ENCODE results near the gene NLRP1.

The NLRP1 gene

DNA sequence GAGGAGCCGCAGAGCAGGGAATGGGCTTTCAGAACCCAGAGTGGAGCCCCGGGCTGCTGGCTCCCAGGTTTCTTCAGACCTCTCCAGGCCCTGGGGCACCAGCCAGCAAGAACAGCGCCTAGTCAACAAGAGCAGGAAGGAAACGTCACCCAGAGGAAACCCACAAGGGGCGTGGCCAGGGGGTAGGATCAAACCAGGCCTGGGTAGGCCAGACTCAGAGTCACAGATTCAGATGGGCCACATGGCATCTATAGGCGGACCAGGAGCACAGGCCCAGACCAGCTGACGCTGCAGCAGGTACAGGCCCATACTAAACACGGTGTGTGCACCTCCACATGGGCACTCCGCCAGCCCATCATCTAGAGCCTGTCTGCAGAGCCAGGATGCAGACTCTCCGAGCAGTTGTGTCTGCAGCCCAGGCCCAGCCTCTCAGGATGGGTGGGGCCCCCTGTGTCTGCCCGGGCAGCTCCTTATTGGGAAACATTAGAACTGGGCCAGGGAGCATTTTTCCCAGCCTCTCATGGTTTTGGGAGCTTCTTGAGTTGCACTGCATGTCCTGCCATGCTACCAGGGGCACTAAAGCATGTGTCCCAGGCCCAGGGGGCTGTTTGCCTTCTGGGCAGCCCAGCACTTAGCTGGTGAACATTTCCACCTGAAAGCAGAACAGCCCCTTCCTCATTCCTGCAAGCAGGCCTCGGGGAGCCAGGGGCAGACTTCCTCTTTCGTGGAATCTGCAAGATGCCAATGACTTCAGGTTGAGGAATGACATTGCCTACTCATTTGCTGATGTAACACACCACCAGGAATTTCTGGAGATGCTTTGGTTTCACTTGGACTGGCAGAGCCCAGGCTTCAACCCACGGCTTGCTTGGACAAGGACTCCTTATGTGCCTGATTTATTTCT lies at the start of gene NLRP1:
Gene NLRP1 (minus strand): TSS at position 127 of the 904 bp plus-strand sequence. CDS start 552 bp downstream, outside the sequence.
- DNase-seq (ENCODE audit: low read depth in 3 of 3), result peak; percentile 84 to 93 (median 84)

- no peak for DNase-seq (ENCODE audit: low read depth in 3 of 3)
These were observed 47.8 kb upstream of the NLRP1 start for GRCh38 chr17:5631958-5632590.

- no peak for DNase-seq (ENCODE audit: low read depth in 3 of 3)
These were observed 46.1 kb upstream of the NLRP1 start for GRCh38 chr17:5630434-5630833.

DNA sequence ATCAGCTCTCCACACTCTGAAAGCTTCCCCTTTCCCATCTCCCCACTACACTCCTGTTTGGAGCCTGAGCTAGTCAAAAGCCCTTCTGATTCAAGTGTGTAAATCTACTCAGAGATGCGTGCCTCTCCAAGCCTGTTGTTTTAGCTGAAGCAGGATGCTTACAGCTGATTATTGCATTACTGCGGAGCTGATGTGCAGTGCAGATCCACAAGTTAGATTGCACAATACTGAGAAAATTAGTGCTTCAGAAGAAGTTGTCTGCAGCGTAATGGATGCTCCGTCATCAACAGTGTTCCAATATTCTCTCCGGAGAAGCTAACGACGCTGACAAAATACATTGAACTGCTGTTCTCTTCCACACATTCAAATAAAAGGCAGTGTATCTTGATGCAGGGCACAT lies 44.8 kb upstream of the NLRP1 start:
- DNase-seq (ENCODE audit: low read depth in 3 of 3), result no peak

- no peak for DNase-seq (ENCODE audit: low read depth in 3 of 3)
These were observed 44.0 kb upstream of the NLRP1 start for GRCh38 chr17:5628262-5628661.

GRCh38 chr17:5624211-5624610 lies 39.9 kb upstream of the NLRP1 start:
- no peak for DNase-seq (ENCODE audit: low read depth in 3 of 3)

- DNase-seq (ENCODE audit: low read depth in 3 of 3), result no peak
These were observed 37.4 kb upstream of the NLRP1 start for GRCh38 chr17:5621729-5622128.

- no peak for DNase-seq (ENCODE audit: low read depth in 3 of 3)
These were observed 36.7 kb upstream of the NLRP1 start for GRCh38 chr17:5621026-5621425.

- DNase-seq (ENCODE audit: low read depth in 3 of 3), result peak in 1 of 3 experiments; percentile 2
These were observed 34.9 kb upstream of the NLRP1 start for GRCh38 chr17:5619088-5619740.

GRCh38 chr17:5618476-5618875 lies 34.2 kb upstream of the NLRP1 start:
- no peak for DNase-seq (ENCODE audit: low read depth in 3 of 3)

GRCh38 chr17:5615476-5615875 lies 31.2 kb upstream of the NLRP1 start:
- DNase-seq (ENCODE audit: low read depth in 3 of 3), result no peak

DNA sequence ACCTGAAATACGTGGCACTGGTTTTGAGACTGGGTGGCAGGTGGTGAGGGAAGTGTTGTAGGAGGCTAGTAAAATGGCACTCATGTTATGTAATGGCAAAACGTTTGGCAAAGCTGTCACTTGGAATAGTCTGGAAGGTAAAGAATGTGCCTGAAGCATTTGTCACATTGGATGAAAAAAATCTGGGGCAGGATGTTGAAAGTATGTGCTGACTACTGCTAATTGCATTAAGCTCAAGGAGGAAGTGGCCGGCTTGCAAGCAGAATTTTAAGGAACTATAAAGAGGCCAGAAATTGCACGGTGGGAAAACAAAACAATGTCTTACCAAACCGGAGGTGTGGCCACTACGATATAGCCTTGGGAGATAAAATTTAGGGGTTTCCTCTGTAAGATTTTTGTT lies 26.6 kb upstream of the NLRP1 start:
- no peak for DNase-seq (ENCODE audit: low read depth in 3 of 3)

GRCh38 chr17:5608399-5609112 lies 24.2 kb upstream of the NLRP1 start:
- no peak for DNase-seq (ENCODE audit: low read depth in 3 of 3)

GRCh38 chr17:5607946-5608345 lies 23.6 kb upstream of the NLRP1 start:
- DNase-seq (ENCODE audit: low read depth in 3 of 3), result no peak

GRCh38 chr17:5605452-5605851 lies 21.1 kb upstream of the NLRP1 start:
- no peak for DNase-seq (ENCODE audit: low read depth in 3 of 3)

- DNase-seq (ENCODE audit: low read depth in 3 of 3), result no peak
These were observed 15.7 kb upstream of the NLRP1 start for GRCh38 chr17:5600041-5600440.

DNA sequence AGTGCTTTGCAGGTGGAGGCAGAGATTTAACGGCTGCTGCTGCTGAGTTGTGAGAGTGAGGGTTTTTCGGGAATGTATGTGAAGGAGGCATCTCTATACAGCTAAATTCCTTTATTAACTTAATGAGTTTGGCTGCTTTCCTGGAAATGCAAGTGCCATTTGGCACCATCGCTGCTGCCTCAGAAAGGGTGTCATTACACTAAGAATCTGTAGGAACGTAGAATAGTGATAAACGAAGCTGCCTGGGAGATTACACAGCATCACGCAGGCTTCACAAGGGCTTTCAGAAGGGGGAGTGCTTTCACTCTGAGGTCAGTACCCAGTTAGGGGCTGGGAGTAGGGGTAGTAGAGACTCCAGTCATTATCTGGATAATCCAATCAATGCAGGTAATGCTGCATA lies 14.1 kb upstream of the NLRP1 start:
- no peak for DNase-seq (ENCODE audit: low read depth in 3 of 3)

GRCh38 chr17:5596421-5596820 lies 12.1 kb upstream of the NLRP1 start:
- DNase-seq (ENCODE audit: low read depth in 3 of 3), result no peak

- DNase-seq (ENCODE audit: low read depth in 3 of 3), result no peak
These were observed 11.5 kb upstream of the NLRP1 start for GRCh38 chr17:5595831-5596230.

GRCh38 chr17:5592382-5592781 lies 8.1 kb upstream of the NLRP1 start:
- DNase-seq (ENCODE audit: low read depth in 3 of 3), result no peak

- no peak for DNase-seq (ENCODE audit: low read depth in 3 of 3)
These were observed 7.7 kb upstream of the NLRP1 start for GRCh38 chr17:5591966-5592365.

- DNase-seq (ENCODE audit: low read depth in 3 of 3), result no peak
These were observed 4.3 kb upstream of the NLRP1 start for GRCh38 chr17:5588584-5588983.
